Endothelial cell of hepatic sinusoid (primary cell): Measurements from ENCODE around the gene IL4R.
"Not testable (repeated sequence)": the region's sequence is repeated elsewhere in the genome, so short reads cannot be mapped to it uniquely, and the experiment has no call there.

Experiments
- in situ Hi-C: cut with HindIII; loops from 2 replicates; pipeline ENCODE4 v1.10.0; 2017; ENCODE audit warnings: low sequenced_read_pairs

Gene IL4R

GRCh38 chr16:27399969-27400368 lies 86.2 kb downstream of the IL4R start:
- in situ Hi-C loops: no loop called here

GRCh38 chr16:27400751-27401620 lies 87.2 kb downstream of the IL4R start:
- in situ Hi-C loops: no loop called here

- in situ Hi-C loops: no loop called here
Measured at GRCh38 chr16:27401768-27402568, 88.2 kb downstream of the IL4R start, which contains the start of gene IL21R. IL21R (plus strand) TSS chr16:27402174; CDS start chr16:27430072, 27,898 bp downstream.

- in situ Hi-C loops: no loop called here
Measured at GRCh38 chr16:27402569-27402963, 88.8 kb downstream of the IL4R start.

GRCh38 chr16:27402964-27403600 lies 89.3 kb downstream of the IL4R start:
- in situ Hi-C loops: no loop called here

- in situ Hi-C loops: no loop called here
Measured at GRCh38 chr16:27403601-27403992, 89.8 kb downstream of the IL4R start.

- in situ Hi-C loops: no loop called here
Measured at GRCh38 chr16:27404163-27404823, 90.5 kb downstream of the IL4R start.

GRCh38 chr16:27405546-27406451 lies 92.0 kb downstream of the IL4R start:
- in situ Hi-C loops: no loop called here

GRCh38 chr16:27406511-27407128 lies 92.8 kb downstream of the IL4R start:
- in situ Hi-C loops: no loop called here

- in situ Hi-C loops: no loop called here
Measured at GRCh38 chr16:27407133-27407532, 93.4 kb downstream of the IL4R start.

- in situ Hi-C loops: no loop called here
Measured at GRCh38 chr16:27408012-27408601, 94.3 kb downstream of the IL4R start.

- in situ Hi-C loops: no loop called here
Measured at GRCh38 chr16:27408602-27409031, 94.8 kb downstream of the IL4R start.

- in situ Hi-C loops: not testable (repeated sequence)
Measured at GRCh38 chr16:27409958-27410357, 96.2 kb downstream of the IL4R start.

GRCh38 chr16:27410761-27411160 lies 97.0 kb downstream of the IL4R start:
- in situ Hi-C loops: no loop called here

- in situ Hi-C loops: no loop called here
Measured at GRCh38 chr16:27413956-27414355, 100.2 kb downstream of the IL4R start.
